Uterus (tissue), 2 donors: ENCODE results near the gene KPTN.

ENCODE experiments used
- POLR2A ChIP-seq, 2 donors: fragments of 450-650 bp; IDR thresholded peaks; one replicate each; pipeline ENCODE4 v1.6.1; 2016; ENCODE audit warnings: antibody characterized with exemption in 2 of 2, mild to moderate bottlenecking in 1 of 2, moderate library complexity in 1 of 2
- TF ChIP-seq, protein P1 (sequence below), 4 experiments: fragments of 200-600 bp in 2 of 4; fragments of 450-650 bp in 2 of 4; sonication (generic) in 2 of 4; IDR thresholded peaks; one replicate each; pipeline ENCODE4 v1.5.1; 2016 to 2019; ENCODE audit warnings: antibody characterized with exemption in 4 of 4, mild to moderate bottlenecking in 2 of 4, moderate library complexity in 1 of 4

- TF ChIP-seq, protein P1, sequence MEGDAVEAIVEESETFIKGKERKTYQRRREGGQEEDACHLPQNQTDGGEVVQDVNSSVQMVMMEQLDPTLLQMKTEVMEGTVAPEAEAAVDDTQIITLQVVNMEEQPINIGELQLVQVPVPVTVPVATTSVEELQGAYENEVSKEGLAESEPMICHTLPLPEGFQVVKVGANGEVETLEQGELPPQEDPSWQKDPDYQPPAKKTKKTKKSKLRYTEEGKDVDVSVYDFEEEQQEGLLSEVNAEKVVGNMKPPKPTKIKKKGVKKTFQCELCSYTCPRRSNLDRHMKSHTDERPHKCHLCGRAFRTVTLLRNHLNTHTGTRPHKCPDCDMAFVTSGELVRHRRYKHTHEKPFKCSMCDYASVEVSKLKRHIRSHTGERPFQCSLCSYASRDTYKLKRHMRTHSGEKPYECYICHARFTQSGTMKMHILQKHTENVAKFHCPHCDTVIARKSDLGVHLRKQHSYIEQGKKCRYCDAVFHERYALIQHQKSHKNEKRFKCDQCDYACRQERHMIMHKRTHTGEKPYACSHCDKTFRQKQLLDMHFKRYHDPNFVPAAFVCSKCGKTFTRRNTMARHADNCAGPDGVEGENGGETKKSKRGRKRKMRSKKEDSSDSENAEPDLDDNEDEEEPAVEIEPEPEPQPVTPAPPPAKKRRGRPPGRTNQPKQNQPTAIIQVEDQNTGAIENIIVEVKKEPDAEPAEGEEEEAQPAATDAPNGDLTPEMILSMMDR (IDR thresholded peaks at IDR 0.05): no peak
- no peak for TF ChIP-seq POLR2A (IDR thresholded peaks at IDR 0.05)
These were observed 15.4 kb upstream of the KPTN start for GRCh38 chr19:47499371-47499770.
